Coronary artery (tissue), 2 donors: Measurements from ENCODE around the gene CYP24A1.

ENCODE experiments used
- DNase-seq: peaks from one replicate; pipeline ENCODE4 v3.0.0-alpha.2; 2017; ENCODE audit warnings: low spot score
- H3K27ac ChIP-seq, 2 donors: fragments of 200-600 bp; sonication (generic); one replicate each; pipeline ENCODE4 v1.5.1; 2016 to 2019
- H3K4me3 ChIP-seq: fragments of 200-600 bp; sonication (generic); 2 replicates; pipeline ENCODE4 v1.5.1; 2016; ENCODE audit warnings: mild to moderate bottlenecking, moderate library complexity
- TF ChIP-seq, protein P1 (sequence below): fragments of 200-600 bp; sonication (generic); IDR thresholded peaks from one replicate; pipeline ENCODE4 v1.5.1; 2019; ENCODE audit warnings: antibody characterized with exemption

CYP24A1 gene

DNA sequence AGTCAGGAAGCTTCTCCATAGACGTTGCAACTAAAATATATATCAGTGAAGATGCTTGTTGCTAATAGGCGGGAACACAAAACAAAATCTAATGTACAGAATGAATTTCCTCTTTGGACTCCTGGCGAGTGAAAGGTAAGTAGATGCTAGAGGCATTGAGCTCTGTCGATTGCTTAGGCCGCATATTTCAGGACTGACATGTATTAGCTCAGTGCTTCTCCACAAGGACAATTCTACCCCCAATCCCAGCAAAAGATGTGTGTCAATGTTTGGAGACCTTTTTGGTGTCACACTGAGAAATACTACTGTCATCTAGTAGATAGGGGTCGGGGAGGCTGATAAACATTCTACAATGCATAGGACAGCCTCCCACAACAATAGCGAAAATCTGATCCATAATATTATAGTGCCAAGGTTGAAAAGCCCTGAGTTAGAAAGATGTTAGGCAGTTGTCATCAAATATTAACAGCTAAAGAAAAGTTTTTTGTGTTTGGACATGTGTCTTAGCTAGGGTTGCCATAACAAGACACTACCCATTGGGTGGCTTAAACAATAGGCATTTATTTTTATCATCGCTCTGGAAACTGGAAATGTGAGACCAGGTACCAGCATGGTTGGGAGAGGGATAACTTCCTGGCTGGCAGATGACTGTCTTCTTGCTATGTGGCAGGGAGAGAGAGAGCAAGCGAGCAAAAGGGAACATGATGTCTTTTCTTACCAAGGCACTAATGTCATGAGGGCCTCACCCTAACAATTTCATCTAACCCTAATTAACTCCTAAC is 55.4 kb downstream of the CYP24A1 start:
- Histone ChIP-seq H3K4me3 (no peak overlapping the region), H3K27ac (no peak overlapping the region)
- peak; percentile 16 for DNase-seq
- TF ChIP-seq, protein P1, sequence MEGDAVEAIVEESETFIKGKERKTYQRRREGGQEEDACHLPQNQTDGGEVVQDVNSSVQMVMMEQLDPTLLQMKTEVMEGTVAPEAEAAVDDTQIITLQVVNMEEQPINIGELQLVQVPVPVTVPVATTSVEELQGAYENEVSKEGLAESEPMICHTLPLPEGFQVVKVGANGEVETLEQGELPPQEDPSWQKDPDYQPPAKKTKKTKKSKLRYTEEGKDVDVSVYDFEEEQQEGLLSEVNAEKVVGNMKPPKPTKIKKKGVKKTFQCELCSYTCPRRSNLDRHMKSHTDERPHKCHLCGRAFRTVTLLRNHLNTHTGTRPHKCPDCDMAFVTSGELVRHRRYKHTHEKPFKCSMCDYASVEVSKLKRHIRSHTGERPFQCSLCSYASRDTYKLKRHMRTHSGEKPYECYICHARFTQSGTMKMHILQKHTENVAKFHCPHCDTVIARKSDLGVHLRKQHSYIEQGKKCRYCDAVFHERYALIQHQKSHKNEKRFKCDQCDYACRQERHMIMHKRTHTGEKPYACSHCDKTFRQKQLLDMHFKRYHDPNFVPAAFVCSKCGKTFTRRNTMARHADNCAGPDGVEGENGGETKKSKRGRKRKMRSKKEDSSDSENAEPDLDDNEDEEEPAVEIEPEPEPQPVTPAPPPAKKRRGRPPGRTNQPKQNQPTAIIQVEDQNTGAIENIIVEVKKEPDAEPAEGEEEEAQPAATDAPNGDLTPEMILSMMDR = no peak

DNA sequence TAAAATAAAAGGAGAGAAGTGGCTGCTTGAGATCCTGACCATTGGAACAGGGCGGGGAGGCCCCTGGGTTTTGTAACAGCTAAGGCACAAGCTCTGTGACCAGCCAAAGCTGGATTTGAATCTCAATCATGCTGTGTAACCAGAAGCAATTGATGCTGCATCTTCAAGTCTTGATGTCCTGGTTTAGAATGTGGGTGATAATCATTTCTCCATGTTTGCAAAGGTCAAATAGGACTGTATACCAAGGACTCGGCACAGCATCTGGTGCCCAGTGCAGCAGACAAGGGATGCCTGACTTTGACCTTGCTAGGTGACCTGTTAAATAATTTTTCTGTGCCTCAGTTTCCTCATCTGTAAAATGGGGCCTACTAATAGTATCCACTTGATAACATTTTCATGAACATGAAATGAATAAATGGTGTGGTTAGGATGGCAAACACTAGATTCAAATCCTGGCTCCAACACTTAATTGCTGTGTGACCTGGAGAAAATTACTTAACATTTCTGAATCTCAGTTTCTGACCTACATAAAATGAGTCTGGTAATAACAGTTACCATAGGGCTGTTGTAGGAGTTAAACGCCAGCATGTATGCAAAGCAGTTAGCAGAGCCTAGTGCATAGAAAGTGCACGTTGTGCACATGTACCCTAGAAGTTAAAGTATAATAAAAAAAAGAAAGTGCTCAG is 57.1 kb downstream of the CYP24A1 start:
- DNase-seq = no peak
- H3K4me3 ChIP-seq = no peak overlapping the region
- H3K27ac ChIP-seq = no peak overlapping the region
- TF ChIP-seq, protein P1 = no peak

DNA sequence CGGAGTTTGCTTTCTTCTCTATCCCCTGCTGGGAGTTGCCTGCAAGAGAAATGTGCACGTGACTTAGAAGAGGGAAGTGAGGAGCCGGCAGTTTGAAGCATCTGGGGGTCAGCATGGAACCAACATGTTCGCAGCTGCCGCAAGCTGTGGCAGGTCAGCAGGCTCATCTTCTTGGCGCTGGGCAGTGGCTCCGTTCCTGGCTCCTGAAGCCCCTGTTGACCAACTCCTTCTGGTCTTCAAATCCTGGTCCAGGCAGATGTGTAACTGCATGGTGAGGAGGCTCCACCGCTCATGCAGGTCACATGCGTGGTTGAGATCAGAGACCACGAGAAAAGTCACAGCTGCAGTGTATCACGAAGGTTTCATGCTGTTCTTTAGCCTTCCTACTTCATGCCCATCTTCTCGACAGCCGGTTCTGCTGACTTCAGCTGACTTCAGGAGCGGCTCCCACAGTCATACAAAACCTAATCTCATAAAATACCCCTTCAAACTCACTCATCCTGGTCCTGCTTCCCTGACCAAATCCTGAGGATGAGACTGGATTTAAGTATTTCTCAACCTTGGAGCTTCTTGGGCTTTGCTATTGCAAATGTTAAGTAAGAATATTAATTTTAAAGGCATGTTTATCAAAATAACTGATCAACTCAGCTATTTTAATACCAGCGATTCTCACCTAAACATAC is 58.5 kb downstream of the CYP24A1 start:
- TF ChIP-seq, protein P1 = no peak
- peak; percentile 41 for DNase-seq
- no peak overlapping the region for H3K4me3 ChIP-seq
- H3K27ac ChIP-seq = no peak overlapping the region

DNA sequence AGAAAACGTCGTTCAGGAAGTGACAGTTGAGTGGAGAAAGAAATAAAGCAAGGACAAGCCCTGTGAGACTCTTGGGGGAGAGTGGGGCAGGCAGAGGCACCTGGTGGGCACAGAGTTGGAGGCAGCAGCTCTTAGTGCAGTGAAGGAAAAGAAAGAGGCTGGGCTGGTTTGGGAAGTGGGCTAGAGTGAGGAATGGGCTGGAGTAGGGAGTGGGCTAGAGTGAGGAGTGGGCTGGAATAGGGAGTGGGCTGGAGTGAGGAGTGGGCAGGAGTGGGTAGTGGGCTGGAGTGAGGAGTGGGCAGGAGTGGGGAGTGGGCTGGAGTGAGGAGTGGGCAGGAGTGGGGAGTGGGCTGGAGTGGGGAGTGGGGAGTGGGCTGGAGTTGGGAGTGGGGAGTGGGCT is 59.7 kb downstream of the CYP24A1 start:
- H3K27ac ChIP-seq = no peak overlapping the region
- H3K4me3 ChIP-seq = no peak overlapping the region
- no peak for DNase-seq
- TF ChIP-seq, protein P1 = no peak

DNA sequence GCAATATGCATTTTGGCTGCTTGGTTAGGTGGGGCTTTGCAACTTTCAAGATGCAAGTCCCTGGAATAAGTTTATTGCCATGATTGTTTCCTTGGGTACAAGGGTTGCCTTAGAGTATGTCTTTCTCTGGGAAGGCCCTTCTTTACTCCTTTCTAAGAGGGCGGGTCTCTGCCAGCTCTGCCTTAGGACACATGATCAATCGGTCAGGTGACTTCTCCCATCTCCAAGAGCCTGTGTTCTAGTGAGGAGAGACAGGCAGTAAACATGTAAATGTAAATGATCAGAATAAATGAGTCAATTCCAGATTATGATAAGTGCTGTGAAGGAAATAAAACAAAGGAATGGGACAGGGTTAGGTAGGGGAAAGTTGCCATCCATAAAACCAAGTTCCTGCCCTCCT is 60.2 kb downstream of the CYP24A1 start:
- H3K4me3 ChIP-seq = no peak overlapping the region
- no peak overlapping the region for H3K27ac ChIP-seq
- TF ChIP-seq, protein P1 = no peak
- peak; percentile 9 for DNase-seq

DNA sequence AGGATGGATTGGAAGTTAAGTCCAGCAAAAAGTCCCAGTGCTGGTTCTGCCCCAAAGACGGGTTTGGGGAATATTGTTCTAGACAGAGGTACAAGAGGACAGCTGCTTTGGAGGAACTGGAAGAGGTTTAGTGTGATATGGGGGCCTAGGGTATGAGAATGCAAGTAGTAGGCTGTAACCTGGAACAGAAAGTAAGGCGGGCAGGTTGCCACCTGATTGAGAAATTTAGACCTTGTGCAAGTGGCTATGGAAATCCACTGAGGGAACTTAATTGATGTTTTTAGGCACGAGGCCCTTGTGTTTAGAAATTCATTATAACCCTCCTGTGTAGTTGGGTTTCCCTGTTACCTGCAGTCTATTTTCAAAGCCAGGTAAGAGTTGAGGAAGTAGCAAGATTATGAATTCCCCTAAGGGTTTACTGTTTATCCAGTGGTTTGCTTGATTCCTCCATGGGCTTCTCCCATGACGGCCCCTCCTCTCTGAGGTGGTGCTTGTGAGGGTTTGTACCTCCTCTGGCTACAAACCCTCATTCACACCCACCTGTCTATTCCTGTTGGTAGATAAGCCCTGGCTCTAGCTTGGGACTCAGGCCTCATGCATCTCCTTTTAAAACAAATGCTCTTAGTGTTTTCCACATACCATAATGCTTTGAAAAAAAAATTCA is 61.4 kb downstream of the CYP24A1 start:
- H3K4me3 ChIP-seq = no peak overlapping the region
- TF ChIP-seq, protein P1 = no peak
- no peak overlapping the region for H3K27ac ChIP-seq
- peak; percentile 46 for DNase-seq
